ENCODE data around the gene AP1S3.

The AP1S3 gene

DNA sequence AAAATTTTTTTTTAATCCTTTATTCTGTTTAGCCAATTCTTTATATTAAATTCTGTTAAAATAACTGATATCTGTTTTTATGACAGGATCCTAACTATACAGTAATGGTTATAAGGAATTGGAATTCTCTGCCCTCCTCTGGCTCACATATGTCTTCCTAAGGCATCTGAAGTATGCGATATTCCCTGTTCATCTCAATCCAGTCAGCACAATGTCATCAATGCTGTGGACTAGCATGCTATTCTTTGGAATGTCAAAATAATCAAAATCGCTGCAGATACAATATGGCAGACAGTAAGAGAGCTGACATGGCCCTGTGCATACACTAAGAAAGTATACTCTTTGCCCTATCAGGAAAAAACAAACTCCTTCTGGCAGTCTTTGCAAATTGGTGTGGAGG, 107.6 kb downstream of the AP1S3 start:
- Mint-ChIP-seq H3K27ac (no peak overlapping the region), H3K36me3 (ENCODE audit: low read depth) (no peaks in the 10 kb centered on the region), H3K9me3 (no peaks in the 10 kb centered on the region), H3K4me3 (no peak overlapping the region), H3K4me1 (peaks cover 35% of the 10 kb centered on the region), H3K27me3 (ENCODE audit: low read depth) (no peaks in the 10 kb centered on the region)
- TF ChIP-seq, protein P1, sequence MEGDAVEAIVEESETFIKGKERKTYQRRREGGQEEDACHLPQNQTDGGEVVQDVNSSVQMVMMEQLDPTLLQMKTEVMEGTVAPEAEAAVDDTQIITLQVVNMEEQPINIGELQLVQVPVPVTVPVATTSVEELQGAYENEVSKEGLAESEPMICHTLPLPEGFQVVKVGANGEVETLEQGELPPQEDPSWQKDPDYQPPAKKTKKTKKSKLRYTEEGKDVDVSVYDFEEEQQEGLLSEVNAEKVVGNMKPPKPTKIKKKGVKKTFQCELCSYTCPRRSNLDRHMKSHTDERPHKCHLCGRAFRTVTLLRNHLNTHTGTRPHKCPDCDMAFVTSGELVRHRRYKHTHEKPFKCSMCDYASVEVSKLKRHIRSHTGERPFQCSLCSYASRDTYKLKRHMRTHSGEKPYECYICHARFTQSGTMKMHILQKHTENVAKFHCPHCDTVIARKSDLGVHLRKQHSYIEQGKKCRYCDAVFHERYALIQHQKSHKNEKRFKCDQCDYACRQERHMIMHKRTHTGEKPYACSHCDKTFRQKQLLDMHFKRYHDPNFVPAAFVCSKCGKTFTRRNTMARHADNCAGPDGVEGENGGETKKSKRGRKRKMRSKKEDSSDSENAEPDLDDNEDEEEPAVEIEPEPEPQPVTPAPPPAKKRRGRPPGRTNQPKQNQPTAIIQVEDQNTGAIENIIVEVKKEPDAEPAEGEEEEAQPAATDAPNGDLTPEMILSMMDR (IDR thresholded peaks at IDR 0.05; ENCODE audit: unreplicated experiment in 3 of 3) = no peak

DNA sequence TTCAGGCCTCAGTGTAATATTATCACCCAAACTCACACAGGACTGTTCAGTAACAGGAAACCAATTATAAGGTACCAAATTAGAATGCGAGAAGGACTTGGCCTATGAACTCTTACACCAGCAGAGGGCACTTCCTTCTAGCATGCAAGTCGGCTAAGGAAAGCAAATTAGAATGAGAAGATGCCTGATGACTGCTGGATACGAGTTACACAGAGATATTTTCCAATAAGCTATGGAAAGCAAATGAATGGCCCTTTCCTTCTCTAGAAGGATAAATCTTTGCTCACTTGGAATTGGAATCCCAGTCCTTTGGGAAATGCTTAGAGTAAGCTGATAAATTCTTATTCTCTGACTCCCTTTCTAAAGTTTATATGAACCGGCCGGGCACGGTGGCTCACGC, 109.8 kb downstream of the AP1S3 start:
- no peaks in the 10 kb centered on the region for H3K27me3 Mint-ChIP-seq (ENCODE audit: low read depth)
- TF ChIP-seq, protein P1 (IDR thresholded peaks at IDR 0.05; ENCODE audit: unreplicated experiment in 3 of 3) = peak; percentile 42 to 55 (median 43)

DNA sequence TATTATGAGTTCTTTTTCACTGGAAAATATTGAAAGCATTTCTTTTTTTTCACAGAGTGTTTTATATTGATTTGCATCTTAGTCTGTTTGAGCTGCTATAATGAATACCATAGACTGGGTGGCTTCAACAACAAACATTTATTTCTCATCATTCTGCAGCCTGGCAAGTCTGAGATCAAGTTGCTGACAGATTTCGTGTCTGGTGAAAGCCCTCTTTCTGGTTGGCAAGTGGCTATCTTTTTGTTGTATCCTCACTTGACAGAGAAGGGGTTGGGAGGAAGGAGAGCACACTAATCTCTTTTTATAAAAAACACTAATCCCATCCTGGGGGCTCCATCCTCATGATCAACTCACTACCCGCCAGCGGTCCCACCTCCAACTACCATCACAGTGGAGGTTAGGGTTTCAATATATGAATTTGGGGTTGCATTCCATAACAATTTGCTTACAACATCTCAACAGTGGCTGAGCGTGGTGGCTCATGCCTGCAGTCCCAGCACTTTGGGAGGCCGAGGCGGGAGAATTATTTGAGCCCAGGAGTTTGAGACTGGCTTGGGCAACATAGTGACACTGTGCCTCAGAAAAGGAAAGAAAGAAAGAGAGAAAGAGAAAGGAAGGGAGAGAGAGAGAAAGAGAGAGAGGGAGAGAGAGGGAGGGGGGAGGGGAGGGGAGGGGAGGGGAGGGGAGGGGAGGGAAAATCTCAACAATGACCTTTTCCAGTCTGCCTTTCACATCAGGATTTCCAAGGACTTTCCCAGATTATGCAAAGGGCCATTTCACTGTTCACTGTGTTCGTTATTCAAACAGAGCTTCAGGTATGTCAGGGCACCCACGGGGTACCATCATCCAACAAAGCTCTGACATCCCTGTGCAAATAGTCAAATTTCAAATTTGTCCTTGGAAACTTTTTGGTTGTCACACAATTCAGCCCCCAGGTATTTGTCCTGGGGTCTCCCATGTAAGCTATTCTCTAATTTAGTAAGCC, 111.1 kb downstream of the AP1S3 start:
- Mint-ChIP-seq H3K27ac (peak overlapping the region; percentile 90 to 94 (median 92)), H3K9me3 (no peaks in the 10 kb centered on the region), H3K27me3 (ENCODE audit: low read depth) (no peaks in the 10 kb centered on the region), H3K4me1 (peaks cover 55% of the 10 kb centered on the region), H3K36me3 (ENCODE audit: low read depth) (no peaks in the 10 kb centered on the region), H3K4me3 (no peak overlapping the region)
- TF ChIP-seq, protein P1 (IDR thresholded peaks at IDR 0.05; ENCODE audit: unreplicated experiment in 3 of 3) = no peak

More for the DNA sequence above, 109.8 kb downstream of the AP1S3 start:
- Mint-ChIP-seq H3K36me3 (ENCODE audit: low read depth) (no peaks in the 10 kb centered on the region), H3K27ac (peak overlapping the region; percentile 21 to 66 (median 24)), H3K4me1 (peaks cover 50% of the 10 kb centered on the region), H3K9me3 (no peaks in the 10 kb centered on the region), H3K4me3 (no peak overlapping the region)

DNA sequence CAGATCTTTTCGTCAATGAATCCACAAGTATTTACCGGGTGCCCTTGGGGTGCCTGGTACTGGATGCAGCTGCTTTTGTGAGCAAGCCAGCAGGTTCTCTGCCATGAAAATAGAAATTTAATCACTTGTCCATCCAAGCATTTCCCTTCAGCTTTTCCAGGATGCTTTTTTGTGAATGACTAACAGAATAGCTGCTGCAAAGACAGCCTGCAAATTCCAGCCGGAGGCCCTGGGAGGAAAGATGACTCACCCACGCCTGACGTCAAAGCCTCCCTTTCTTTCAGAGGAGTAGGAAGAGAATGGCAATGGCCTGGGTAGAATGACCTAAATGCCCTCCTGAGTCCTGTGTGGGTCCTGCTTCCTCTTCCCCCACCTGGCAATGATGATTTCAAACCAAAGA, 111.9 kb downstream of the AP1S3 start:
- H3K4me1 Mint-ChIP-seq = peaks cover 51% of the 10 kb centered on the region
- no peaks in the 10 kb centered on the region for H3K27me3 Mint-ChIP-seq (ENCODE audit: low read depth)
- H3K4me3 Mint-ChIP-seq = peak overlapping the region in 2 of 3 experiments; percentile 4 to 15
- H3K9me3 Mint-ChIP-seq = no peaks in the 10 kb centered on the region
- TF ChIP-seq, protein P1 (IDR thresholded peaks at IDR 0.05; ENCODE audit: unreplicated experiment in 3 of 3) = no peak
- H3K36me3 Mint-ChIP-seq (ENCODE audit: low read depth) = no peaks in the 10 kb centered on the region
- peak overlapping the region; percentile 90 to 94 (median 92) for H3K27ac Mint-ChIP-seq

DNA sequence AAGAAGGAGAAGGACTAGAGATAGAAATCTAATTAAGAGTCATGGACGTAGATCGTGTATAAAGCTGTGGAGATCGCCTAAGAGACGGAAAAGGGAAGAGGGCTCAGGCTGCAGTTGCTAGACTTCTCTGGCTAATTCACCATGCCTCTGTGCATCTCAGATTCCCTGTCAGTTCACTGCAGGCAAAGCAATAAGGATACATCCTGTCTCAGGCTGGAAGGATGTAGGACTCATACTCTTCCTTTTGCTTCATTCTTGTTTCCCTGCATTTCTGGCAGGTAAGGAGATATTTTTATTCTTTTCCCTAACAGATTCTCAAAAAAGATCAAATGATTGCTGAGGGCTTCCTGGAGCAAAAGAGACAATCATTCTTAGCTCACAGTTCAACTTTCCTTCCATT, 112.5 kb downstream of the AP1S3 start:
- H3K4me3 Mint-ChIP-seq = peak overlapping the region in 2 of 3 experiments; percentile 0 to 6
- TF ChIP-seq, protein P1 (IDR thresholded peaks at IDR 0.05; ENCODE audit: unreplicated experiment in 3 of 3) = no peak
- H3K27ac Mint-ChIP-seq = peak overlapping the region; percentile 90 to 94 (median 92)
- H3K36me3 Mint-ChIP-seq (ENCODE audit: low read depth) = no peaks in the 10 kb centered on the region
- no peaks in the 10 kb centered on the region for H3K27me3 Mint-ChIP-seq (ENCODE audit: low read depth)
- H3K4me1 Mint-ChIP-seq = peaks cover 44% of the 10 kb centered on the region
- H3K9me3 Mint-ChIP-seq = no peaks in the 10 kb centered on the region
